Osteoblast (primary cell): Measurements from ENCODE around the gene LIM2. TPM values are rescaled to one million over a fixed set of nuclear protein-coding genes. Genes with fewer than 3 reads are reported as not detected.

Source experiments
- DNase-seq: peaks from one replicate; pipeline ENCODE4 v3.0.0; 2011; ENCODE audit warnings: low spot score, mixed read lengths; ENCODE audit not compliant: insufficient read length; ENCODE audit errors: missing footprints
- H2AFZ ChIP-seq: 2 replicates; pipeline ENCODE4 v1.6.0; 2011; ENCODE audit warnings: mild to moderate bottlenecking, low read length
- H3K27ac ChIP-seq: 2 replicates; pipeline ENCODE4 v1.5.1; 2011; ENCODE audit warnings: mild to moderate bottlenecking, low read depth, low read length, moderate library complexity
- H3K27me3 ChIP-seq: 2 replicates; pipeline ENCODE4 v1.6.0; 2012; ENCODE audit warnings: mild to moderate bottlenecking, control low read depth, inconsistent platforms, low read length, moderate library complexity; ENCODE audit not compliant: insufficient read depth
- H3K36me3 ChIP-seq: 2 replicates; pipeline ENCODE4 v1.5.1; 2011; ENCODE audit warnings: mild to moderate bottlenecking, low read length, control low read depth, moderate library complexity; ENCODE audit not compliant: insufficient read depth
- H3K4me1 ChIP-seq: 2 replicates; pipeline ENCODE4 v1.5.1; 2011; ENCODE audit warnings: mild to moderate bottlenecking, low read length, control low read depth, moderate library complexity; ENCODE audit not compliant: insufficient read depth
- H3K4me2 ChIP-seq: 2 replicates; pipeline ENCODE4 v1.6.0; 2011; ENCODE audit warnings: mild to moderate bottlenecking, low read length; ENCODE audit not compliant: insufficient read depth
- H3K4me3 ChIP-seq: fragments of 200-600 bp; sonication (generic); 3 replicates; pipeline ENCODE4 v1.5.1; 2012; ENCODE audit warnings: mild to moderate bottlenecking, low read length, inconsistent platforms; ENCODE audit not compliant: insufficient read depth
- H3K79me2 ChIP-seq: 2 replicates; pipeline ENCODE4 v1.6.0; 2012; ENCODE audit warnings: mild to moderate bottlenecking, low read length, control low read depth, inconsistent platforms; ENCODE audit not compliant: insufficient read depth
- H3K9me3 ChIP-seq: 2 replicates; pipeline ENCODE4 v1.5.1; 2011; ENCODE audit warnings: low read depth, low read length, control low read depth
- H4K20me1 ChIP-seq: 2 replicates; pipeline ENCODE4 v1.6.0; 2012; ENCODE audit warnings: mild to moderate bottlenecking, low read length, control low read depth; ENCODE audit not compliant: insufficient read depth
- CTCF ChIP-seq: IDR thresholded peaks from 2 replicates; pipeline ENCODE4 v1.5.1; 2011; ENCODE audit warnings: mild to moderate bottlenecking, low read depth, low read length, moderate library complexity; ENCODE audit errors: extremely low read depth
- total RNA-seq: library from RNA; depleted of rRNA; stranded (reverse); fragments of >200 nt; gene quantifications from 2 replicates; pipeline ENCODE4 v1.2.3, GENCODE V29; 2012

LIM2 gene
- total RNA-seq, 1 donor = not detected

- H2AFZ ChIP-seq = no peak overlapping the region
- no peak overlapping the region for H3K27ac ChIP-seq
- no peaks in the 10 kb centered on the region for H3K79me2 ChIP-seq
- peak; percentile 75 for DNase-seq
- no peak for TF ChIP-seq CTCF
- peaks cover 15% of the 10 kb centered on the region for H3K36me3 ChIP-seq
- H3K4me2 ChIP-seq = no peak overlapping the region
- peaks cover 9% of the 10 kb centered on the region for H3K4me1 ChIP-seq
- no peaks in the 10 kb centered on the region for H4K20me1 ChIP-seq
- H3K4me3 ChIP-seq = no peak overlapping the region
- H3K9me3 ChIP-seq = no peaks in the 10 kb centered on the region
- H3K27me3 ChIP-seq = no peaks in the 10 kb centered on the region
These were observed 44.9 kb downstream of the LIM2 start for GRCh38 chr19:51342631-51343569.

DNA sequence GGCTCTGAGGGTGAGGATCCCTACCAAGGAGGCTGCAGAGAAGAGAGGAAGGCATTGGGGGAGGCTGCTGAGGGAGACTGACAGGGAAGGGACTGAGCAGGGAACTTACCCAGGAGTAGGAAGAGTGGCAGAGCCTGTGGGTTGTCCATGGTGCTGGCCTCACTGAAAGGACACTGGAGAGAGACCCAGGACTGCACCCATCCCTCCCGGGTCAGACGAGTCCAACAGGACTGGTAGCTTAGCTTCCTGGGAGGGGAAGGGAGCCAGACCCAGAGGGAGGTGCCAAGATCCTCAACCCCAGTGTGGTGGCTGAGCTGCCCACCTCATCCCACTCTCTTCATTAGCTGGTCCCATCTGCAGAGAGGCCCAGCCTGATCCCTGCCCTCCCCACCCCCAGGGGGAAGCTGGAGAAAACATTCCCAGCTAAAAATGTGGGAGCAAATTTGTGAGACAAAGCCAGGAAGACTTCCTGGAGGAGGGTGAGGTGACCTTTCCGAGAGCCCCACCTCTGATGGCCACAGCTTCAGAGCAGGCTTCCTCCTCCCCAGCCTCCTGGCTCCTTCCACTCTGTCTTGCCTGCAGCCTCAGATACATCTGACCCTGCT, 45.7 kb downstream of the LIM2 start, which contains the start of gene VSIG10L:
TSS of gene VSIG10L (minus strand) at position 164 of the 605 bp plus-strand sequence. CDS start at position 149, 15 bp downstream.
- Histone ChIP-seq H2AFZ (no peak within 1 kb of the TSS), H3K27ac (no peak within 1 kb of the TSS), H3K4me1 (peaks cover 9% of the 10 kb centered on the region), H3K27me3 (no peaks in the 10 kb centered on the region), H3K36me3 (peaks cover 11% of the 10 kb centered on the region), H3K79me2 (no peaks in the 10 kb centered on the region), H3K9me3 (no peaks in the 10 kb centered on the region), H3K4me3 (no peak within 1 kb of the TSS), H3K4me2 (no peak within 1 kb of the TSS), H4K20me1 (no peaks in the 10 kb centered on the region)
- peak; percentile 75 for DNase-seq
- TF ChIP-seq CTCF = no peak

- Histone ChIP-seq H3K9me3 (no peaks in the 10 kb centered on the region), H3K4me1 (peaks cover 9% of the 10 kb centered on the region), H3K79me2 (no peaks in the 10 kb centered on the region), H3K4me2 (no peak overlapping the region), H3K4me3 (no peak overlapping the region), H3K36me3 (peaks cover 6% of the 10 kb centered on the region), H3K27me3 (no peaks in the 10 kb centered on the region), H4K20me1 (no peaks in the 10 kb centered on the region), H2AFZ (no peak overlapping the region), H3K27ac (no peak overlapping the region)
- no peak for TF ChIP-seq CTCF
- peak; percentile 50 for DNase-seq
These were observed 46.7 kb downstream of the LIM2 start for GRCh38 chr19:51341066-51341465.
